ENCODE measurements around the gene RAB19.

GRCh38 chr7:140383954-140384713, 19.7 kb upstream of the RAB19 start:
- TF ChIP-seq POLR2A (IDR thresholded peaks at IDR 0.05) (no peak), CTCF (IDR thresholded peaks at IDR 0.05) (no peak)

All from Peyer's patch (tissue), 4 donors.